Prostate gland (tissue), 2 donors: Measurements from ENCODE around the gene TGM2. TPM values are rescaled to one million over a fixed set of nuclear protein-coding genes. Genes with fewer than 3 reads are reported as not detected.

Experiments
- DNase-seq: peaks from one replicate; pipeline ENCODE4 v3.0.0-alpha.2; 2019; ENCODE audit warnings: low spot score
- H3K27ac ChIP-seq, 2 donors: fragments of 200-600 bp; sonication (generic); 2 replicates each; pipeline ENCODE4 v1.5.1; 2017 to 2019
- H3K27me3 ChIP-seq: fragments of 200-600 bp; sonication (generic); replicated peaks from 2 replicates; pipeline ENCODE4 v1.5.1; 2019; ENCODE audit not compliant: insufficient read depth
- H3K36me3 ChIP-seq, 2 donors: fragments of 200-600 bp; sonication (generic); 1 replicate in 1 of 2; 2 replicates in 1 of 2; pipeline versions ENCODE4 v1.5.1 to v1.8.1; 2017 to 2019
- H3K4me1 ChIP-seq: fragments of 200-600 bp; sonication (generic); replicated peaks from 2 replicates; pipeline ENCODE4 v1.5.1; 2019
- H3K4me3 ChIP-seq, 2 donors: fragments of 200-600 bp; sonication (generic); 2 replicates each; pipeline ENCODE4 v1.5.1; 2017 to 2019
- H3K9me3 ChIP-seq: fragments of 200-600 bp; sonication (generic); 2 replicates; pipeline ENCODE4 v1.5.1; 2017
- CTCF ChIP-seq, 4 experiments: fragments of 200-600 bp in 2 of 4; fragments of 450-650 bp in 2 of 4; sonication (generic) in 2 of 4; IDR thresholded peaks; 1 replicate in 3 of 4; 2 replicates in 1 of 4; pipeline ENCODE4 v1.5.1; 2016 to 2019; ENCODE audit warnings: antibody characterized with exemption in 4 of 4, mild to moderate bottlenecking in 2 of 4, moderate library complexity in 2 of 4
- POLR2A ChIP-seq: fragments of 450-650 bp; IDR thresholded peaks from one replicate; pipeline ENCODE4 v1.6.1; 2016; ENCODE audit warnings: antibody characterized with exemption, mild to moderate bottlenecking
- POLR2AphosphoS5 ChIP-seq: sonication (generic); formaldehyde crosslinking; IDR thresholded peaks from one replicate; pipeline ENCODE4 v1.6.1; 2017; ENCODE audit warnings: antibody characterized with exemption
- WGBS: methylation state at CpG from one replicate; pipeline ENCODE4 v1.1.5; 2018; 5-methylcytosine and 5-hydroxymethylcytosine counted together
- intact Hi-C: fragments of 100-400 bp; cut with DNase I; formaldehyde crosslinking; loops from one replicate; pipeline ENCODE4 v1.14.2; 2022
- total RNA-seq, 2 donors: library from RNA; depleted of rRNA; stranded (reverse); fragments of >200 nt; gene quantifications; one replicate each; pipeline ENCODE4 v1.1.0, GENCODE V29; 2016

TGM2 gene
- total RNA-seq, 2 donors from 2014 or later: 39.6 to 157 TPM

DNA sequence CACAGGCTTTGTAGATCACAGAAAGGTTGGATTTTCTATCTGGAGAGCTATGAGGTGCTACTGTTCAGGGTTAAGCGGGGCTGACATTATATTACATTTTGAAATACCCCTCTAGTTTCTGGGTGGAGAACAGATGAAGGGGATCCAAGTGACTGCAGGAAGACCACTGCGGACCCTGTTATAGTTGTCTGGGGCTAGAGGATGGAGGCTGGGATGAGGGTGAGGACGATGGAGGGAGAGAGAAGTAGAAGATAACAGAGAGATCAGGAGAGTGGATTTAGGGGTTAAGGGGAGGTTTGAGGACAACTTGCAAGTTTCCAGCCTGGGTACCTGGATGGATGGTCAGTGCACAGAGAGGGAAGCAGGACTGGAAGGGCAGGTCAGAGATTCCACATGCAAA is 43.5 kb upstream of the TGM2 start:
- Histone ChIP-seq H3K4me1 (no peaks in the 10 kb centered on the region), H3K36me3 (no peaks in the 10 kb centered on the region), H3K9me3 (no peaks in the 10 kb centered on the region), H3K27me3 (no peaks in the 10 kb centered on the region), H3K4me3 (no peak overlapping the region), H3K27ac (no peak overlapping the region)
- WGBS: 92% methylated on average over 3 of the region's 3 CpGs
- intact Hi-C loops: no loop called here
- TF ChIP-seq POLR2AphosphoS5: no peak
- no peak for TF ChIP-seq POLR2A
- TF ChIP-seq CTCF (IDR thresholded peaks at IDR 0.05): no peak
- DNase-seq: no peak

GRCh38 chr20:38208088-38208487 is 43.0 kb upstream of the TGM2 start:
- Histone ChIP-seq H3K9me3 (no peaks in the 10 kb centered on the region), H3K36me3 (no peaks in the 10 kb centered on the region), H3K4me3 (no peak overlapping the region), H3K4me1 (no peaks in the 10 kb centered on the region), H3K27me3 (no peaks in the 10 kb centered on the region), H3K27ac (no peak overlapping the region)
- 56% methylated on average over 1 of the region's 1 CpG for WGBS
- DNase-seq: no peak
- no peak for TF ChIP-seq CTCF (IDR thresholded peaks at IDR 0.05)
- no peak for TF ChIP-seq POLR2A
- TF ChIP-seq POLR2AphosphoS5: no peak
- intact Hi-C loops: no loop called here

- no peak for DNase-seq
- Histone ChIP-seq H3K36me3 (no peaks in the 10 kb centered on the region), H3K27ac (no peak overlapping the region), H3K9me3 (no peaks in the 10 kb centered on the region), H3K4me3 (no peak overlapping the region), H3K27me3 (no peaks in the 10 kb centered on the region), H3K4me1 (no peaks in the 10 kb centered on the region)
- TF ChIP-seq POLR2AphosphoS5: no peak
- no peak for TF ChIP-seq POLR2A
- no peak for TF ChIP-seq CTCF (IDR thresholded peaks at IDR 0.05)
- 84% methylated on average over 2 of the region's 2 CpGs for WGBS
- intact Hi-C loops: no loop called here
These were observed 42.6 kb upstream of the TGM2 start for GRCh38 chr20:38207621-38208020.

DNA sequence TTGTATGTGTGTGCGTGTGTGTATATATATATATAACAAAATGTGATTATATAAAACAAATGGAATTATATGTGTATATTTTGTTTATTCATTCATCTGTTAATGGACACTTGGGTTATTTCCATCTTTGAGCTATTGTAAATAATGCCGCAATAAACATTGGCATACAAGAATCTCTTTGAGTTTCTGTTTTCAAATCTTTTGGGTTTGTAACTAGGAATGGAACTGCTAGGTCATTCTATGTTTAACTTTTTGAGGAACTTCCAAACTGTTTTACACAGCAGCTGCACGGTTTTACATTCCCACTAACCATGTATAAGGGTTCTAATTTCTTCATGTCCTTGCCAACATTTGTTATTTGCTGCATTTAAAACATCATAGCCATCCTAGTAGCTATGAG is 39.9 kb upstream of the TGM2 start:
- intact Hi-C loops: no loop called here
- H3K4me1 ChIP-seq: no peaks in the 10 kb centered on the region
- TF ChIP-seq CTCF (IDR thresholded peaks at IDR 0.05) (no peak), POLR2AphosphoS5 (no peak)
- DNase-seq: no peak
- H3K27me3 ChIP-seq: no peaks in the 10 kb centered on the region
- H3K36me3 ChIP-seq: no peaks in the 10 kb centered on the region
- H3K27ac ChIP-seq: no peak overlapping the region
- H3K9me3 ChIP-seq: no peaks in the 10 kb centered on the region
- no peak overlapping the region for H3K4me3 ChIP-seq
- WGBS: 42% methylated on average over 3 of the region's 3 CpGs

- Histone ChIP-seq H3K4me3 (no peak overlapping the region), H3K36me3 (no peaks in the 10 kb centered on the region), H3K27ac (no peak overlapping the region), H3K27me3 (no peaks in the 10 kb centered on the region), H3K4me1 (no peaks in the 10 kb centered on the region), H3K9me3 (no peaks in the 10 kb centered on the region)
- no peak for DNase-seq
- 81% methylated on average over 2 of the region's 2 CpGs for WGBS
- intact Hi-C loops: no loop called here
- TF ChIP-seq POLR2AphosphoS5: no peak
- no peak for TF ChIP-seq CTCF (IDR thresholded peaks at IDR 0.05)
- no peak for TF ChIP-seq POLR2A
These were observed 38.9 kb upstream of the TGM2 start for GRCh38 chr20:38203981-38204357.
